ENCODE results near the gene AADAT.

The AADAT gene

DNA sequence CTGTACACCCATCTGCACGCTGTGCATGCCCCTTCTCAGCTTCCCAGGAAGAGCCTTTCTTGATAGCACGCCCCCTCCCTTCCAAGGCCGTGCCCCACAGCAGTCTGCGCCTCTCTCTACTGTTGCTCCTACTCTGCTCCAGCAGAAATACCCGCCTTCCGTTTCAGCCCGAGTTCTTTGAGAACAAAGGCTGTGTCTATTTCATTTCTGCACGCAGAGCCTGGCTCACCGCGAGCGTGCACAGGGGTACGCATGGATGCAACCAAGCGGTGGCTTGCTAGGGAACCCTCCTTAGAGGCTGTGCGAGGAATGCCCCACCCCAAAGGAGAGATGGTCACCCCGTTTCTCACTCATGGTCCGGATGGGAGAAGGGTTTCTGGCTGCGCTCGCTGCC is 485 bp downstream of the AADAT start:
- H3K27me3 ChIP-seq, result peaks cover 83% of the 10 kb centered on the region
- peaks cover 4 to 5% of the 10 kb centered on the region in 2 experiments for H3K4me1 ChIP-seq (ENCODE audit: control insufficient read depth in 1 of 2, insufficient read depth in 1 of 2, low read depth in 1 of 2, low read length in 1 of 2)
- H3K27ac ChIP-seq, result no peak overlapping the region
- TF ChIP-seq, protein P1, sequence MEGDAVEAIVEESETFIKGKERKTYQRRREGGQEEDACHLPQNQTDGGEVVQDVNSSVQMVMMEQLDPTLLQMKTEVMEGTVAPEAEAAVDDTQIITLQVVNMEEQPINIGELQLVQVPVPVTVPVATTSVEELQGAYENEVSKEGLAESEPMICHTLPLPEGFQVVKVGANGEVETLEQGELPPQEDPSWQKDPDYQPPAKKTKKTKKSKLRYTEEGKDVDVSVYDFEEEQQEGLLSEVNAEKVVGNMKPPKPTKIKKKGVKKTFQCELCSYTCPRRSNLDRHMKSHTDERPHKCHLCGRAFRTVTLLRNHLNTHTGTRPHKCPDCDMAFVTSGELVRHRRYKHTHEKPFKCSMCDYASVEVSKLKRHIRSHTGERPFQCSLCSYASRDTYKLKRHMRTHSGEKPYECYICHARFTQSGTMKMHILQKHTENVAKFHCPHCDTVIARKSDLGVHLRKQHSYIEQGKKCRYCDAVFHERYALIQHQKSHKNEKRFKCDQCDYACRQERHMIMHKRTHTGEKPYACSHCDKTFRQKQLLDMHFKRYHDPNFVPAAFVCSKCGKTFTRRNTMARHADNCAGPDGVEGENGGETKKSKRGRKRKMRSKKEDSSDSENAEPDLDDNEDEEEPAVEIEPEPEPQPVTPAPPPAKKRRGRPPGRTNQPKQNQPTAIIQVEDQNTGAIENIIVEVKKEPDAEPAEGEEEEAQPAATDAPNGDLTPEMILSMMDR (IDR thresholded peaks at IDR 0.05), result no peak
- no peaks in the 10 kb centered on the region for H3K36me3 ChIP-seq
- no peaks in the 10 kb centered on the region for H3K9me3 ChIP-seq
- no peak overlapping the region for H3K4me3 ChIP-seq (ENCODE audit: low read depth in 1 of 2, low read length in 1 of 2)

DNA sequence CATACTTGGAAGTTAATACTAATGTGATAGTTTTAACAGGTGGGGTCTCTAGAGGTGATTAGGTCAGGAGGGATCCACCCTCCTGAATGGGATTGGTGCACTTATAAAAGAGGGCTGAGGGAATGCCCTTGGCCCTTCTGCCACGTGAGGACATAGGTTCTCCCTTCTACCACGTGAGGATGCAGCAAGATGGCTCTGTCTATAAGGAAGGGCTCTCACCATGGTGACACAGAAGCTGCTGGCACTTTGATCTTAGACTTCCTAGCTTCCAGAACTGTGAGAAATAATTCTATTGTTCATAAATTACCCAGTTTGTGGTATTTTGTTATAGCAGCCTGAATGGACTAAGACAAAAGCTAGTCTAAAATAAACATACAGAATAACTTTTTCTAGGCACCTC is 1.0 kb downstream of the AADAT start:
- H3K36me3 ChIP-seq, result no peaks in the 10 kb centered on the region
- H3K27ac ChIP-seq, result no peak overlapping the region
- peaks cover 78% of the 10 kb centered on the region for H3K27me3 ChIP-seq
- TF ChIP-seq, protein P1 (IDR thresholded peaks at IDR 0.05), result no peak
- no peaks in the 10 kb centered on the region for H3K9me3 ChIP-seq
- H3K4me3 ChIP-seq (ENCODE audit: low read depth in 1 of 2, low read length in 1 of 2), result no peak overlapping the region
- H3K4me1 ChIP-seq (ENCODE audit: control insufficient read depth in 1 of 2, insufficient read depth in 1 of 2, low read depth in 1 of 2, low read length in 1 of 2), result peaks cover 4 to 5% of the 10 kb centered on the region in 2 experiments

DNA sequence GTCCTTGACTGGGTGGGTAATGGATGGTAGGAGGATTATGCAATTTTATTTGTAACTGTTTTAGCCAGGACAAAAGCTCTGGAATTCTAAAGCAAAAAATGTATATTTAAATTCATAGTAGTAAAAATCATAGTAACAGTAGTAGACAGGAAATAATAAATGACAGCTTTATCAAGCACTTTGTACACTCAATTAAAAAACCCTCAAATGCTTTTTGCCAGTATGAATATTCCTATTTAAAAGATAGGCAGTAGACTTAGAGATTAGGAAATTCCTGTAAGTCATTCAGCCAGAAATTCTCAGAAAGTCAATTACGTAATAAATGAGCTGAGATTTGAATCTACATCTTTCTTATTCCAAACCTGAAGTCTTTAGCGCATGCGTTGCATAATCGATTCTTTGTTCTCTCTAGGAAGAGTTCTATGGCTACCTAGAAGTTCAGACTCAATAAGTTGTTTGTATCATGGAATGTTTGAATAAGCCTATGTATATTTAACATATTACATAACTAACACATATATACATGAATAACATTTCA is 2.5 kb downstream of the AADAT start:
- TF ChIP-seq, protein P1 (IDR thresholded peaks at IDR 0.05), result no peak
- Histone ChIP-seq H3K27me3 (peaks cover 72% of the 10 kb centered on the region), H3K36me3 (no peaks in the 10 kb centered on the region), H3K27ac (no peak overlapping the region), H3K4me3 (ENCODE audit: low read depth in 1 of 2, low read length in 1 of 2) (no peak overlapping the region), H3K9me3 (no peaks in the 10 kb centered on the region), H3K4me1 (ENCODE audit: control insufficient read depth in 1 of 2, insufficient read depth in 1 of 2, low read depth in 1 of 2, low read length in 1 of 2) (peaks cover 4 to 5% of the 10 kb centered on the region in 2 experiments)

DNA sequence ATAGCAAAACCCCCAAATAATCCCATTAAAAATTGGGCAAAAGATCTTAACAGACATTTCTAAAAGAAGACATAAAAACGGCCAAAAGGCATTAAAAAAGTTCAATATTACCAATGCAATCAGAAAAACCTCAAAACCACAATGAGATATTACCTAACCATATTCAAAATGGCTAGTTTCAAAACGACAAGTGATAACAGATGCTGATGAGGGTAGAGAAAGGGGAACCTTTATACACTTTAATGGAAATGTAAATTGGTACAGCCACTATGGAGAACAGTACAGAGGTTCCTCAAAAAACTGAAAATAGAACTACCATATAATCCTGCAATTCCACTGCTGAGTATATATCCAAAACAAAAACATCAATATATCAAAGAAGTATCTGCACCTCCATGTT is 6.2 kb downstream of the AADAT start:
- no peak overlapping the region for H3K4me3 ChIP-seq (ENCODE audit: low read depth in 1 of 2, low read length in 1 of 2)
- H3K27ac ChIP-seq, result no peak overlapping the region
- no peaks in the 10 kb centered on the region for H3K36me3 ChIP-seq
- H3K27me3 ChIP-seq, result peaks cover 63% of the 10 kb centered on the region
- H3K4me1 ChIP-seq (ENCODE audit: control insufficient read depth in 1 of 2, insufficient read depth in 1 of 2, low read depth in 1 of 2, low read length in 1 of 2), result no peaks in the 10 kb centered on the region
- TF ChIP-seq, protein P1 (IDR thresholded peaks at IDR 0.05), result no peak
- no peaks in the 10 kb centered on the region for H3K9me3 ChIP-seq

DNA sequence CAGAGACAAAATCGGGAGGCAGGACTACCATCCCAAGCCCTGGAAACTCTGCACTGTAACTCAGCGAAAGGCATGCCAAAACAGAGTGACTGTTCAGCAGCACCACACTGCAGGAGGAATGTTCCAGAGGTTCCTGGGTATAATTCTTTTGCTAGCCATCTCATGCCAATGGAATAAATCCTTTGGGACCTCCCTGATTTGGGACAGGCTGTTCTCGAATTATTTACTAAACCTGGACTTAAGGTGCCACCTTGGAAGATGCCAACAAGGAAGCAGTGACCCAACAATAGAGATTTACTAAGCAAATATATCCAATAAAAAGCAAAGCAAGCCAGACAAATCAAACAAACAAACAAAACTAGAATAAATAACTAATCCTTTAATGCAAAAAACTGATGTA is 9.3 kb downstream of the AADAT start:
- H3K27ac ChIP-seq, result no peak overlapping the region
- TF ChIP-seq, protein P1 (IDR thresholded peaks at IDR 0.05), result no peak
- H3K27me3 ChIP-seq, result peaks cover 36% of the 10 kb centered on the region
- no peaks in the 10 kb centered on the region for H3K4me1 ChIP-seq (ENCODE audit: control insufficient read depth in 1 of 2, insufficient read depth in 1 of 2, low read depth in 1 of 2, low read length in 1 of 2)
- H3K4me3 ChIP-seq (ENCODE audit: low read depth in 1 of 2, low read length in 1 of 2), result no peak overlapping the region
- H3K9me3 ChIP-seq, result no peaks in the 10 kb centered on the region
- H3K36me3 ChIP-seq, result no peaks in the 10 kb centered on the region

DNA sequence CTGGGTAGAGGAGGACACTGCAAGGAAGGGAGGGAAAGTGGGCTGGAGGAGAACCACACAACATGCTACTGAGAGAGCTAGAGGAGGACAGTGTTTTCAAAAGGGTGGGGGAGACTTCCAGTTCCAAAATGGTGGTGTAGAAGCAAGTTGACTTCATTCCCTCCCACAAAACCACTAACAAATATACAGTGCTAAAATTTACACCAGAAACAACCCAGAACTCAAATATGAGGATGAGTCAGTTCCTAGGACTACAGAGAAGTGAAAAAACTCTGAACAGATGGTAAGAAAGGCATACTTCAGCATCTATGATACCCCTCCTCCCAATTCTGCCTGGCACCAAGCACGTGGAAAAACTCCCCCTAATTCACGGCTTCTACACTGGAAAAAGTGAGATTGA is 9.8 kb downstream of the AADAT start:
- Histone ChIP-seq H3K9me3 (no peaks in the 10 kb centered on the region), H3K4me3 (ENCODE audit: low read depth in 1 of 2, low read length in 1 of 2) (no peak overlapping the region), H3K27me3 (peaks cover 36% of the 10 kb centered on the region), H3K27ac (no peak overlapping the region), H3K36me3 (no peaks in the 10 kb centered on the region), H3K4me1 (ENCODE audit: control insufficient read depth in 1 of 2, insufficient read depth in 1 of 2, low read depth in 1 of 2, low read length in 1 of 2) (no peaks in the 10 kb centered on the region)
- TF ChIP-seq, protein P1 (IDR thresholded peaks at IDR 0.05), result no peak

Measured in neutrophil (primary cell).